Stomach smooth muscle (tissue), 2 donors: Measurements from ENCODE around the gene GABRR2.

Source experiments
- H3K27ac ChIP-seq: one replicate; pipeline ENCODE4 v1.7.0; 2013; ENCODE audit warnings: mild to moderate bottlenecking, low read length, inconsistent platforms
- H3K27me3 ChIP-seq, 2 donors: one replicate each; pipeline ENCODE4 v1.7.0; 2013; ENCODE audit warnings: low read length in 2 of 2; ENCODE audit not compliant: insufficient read depth in 2 of 2, control insufficient read depth in 1 of 2
- H3K36me3 ChIP-seq, 2 donors: one replicate each; pipeline ENCODE4 v1.7.0; 2013; ENCODE audit warnings: low read length in 2 of 2; ENCODE audit not compliant: control insufficient read depth in 2 of 2, insufficient read depth in 2 of 2
- H3K4me1 ChIP-seq: one replicate; pipeline ENCODE4 v1.7.0; 2013; ENCODE audit warnings: low read length; ENCODE audit not compliant: control insufficient read depth, insufficient read depth
- H3K4me3 ChIP-seq, 2 donors: one replicate each; pipeline ENCODE4 v1.7.0; 2013; ENCODE audit warnings: low read length in 2 of 2
- H3K9ac ChIP-seq, 2 donors: one replicate each; pipeline ENCODE4 v1.7.0; 2013; ENCODE audit warnings: low read length in 2 of 2, mild to moderate bottlenecking in 1 of 2
- H3K9me3 ChIP-seq, 2 donors: one replicate each; pipeline ENCODE4 v1.7.0; 2013; ENCODE audit warnings: low read length in 2 of 2; ENCODE audit not compliant: control insufficient read depth in 2 of 2
- donor health status: healthy.
- donor health status: Pancreatic carcinoma.

Gene GABRR2

GRCh38 chr6:89258912-89259311 is 56.2 kb downstream of the GABRR2 start:
- no peak overlapping the region for H3K9ac ChIP-seq
- no peaks in the 10 kb centered on the region for H3K9me3 ChIP-seq
- no peak overlapping the region for H3K4me3 ChIP-seq
- peaks cover 3% of the 10 kb centered on the region for H3K4me1 ChIP-seq
- H3K27ac ChIP-seq = no peak overlapping the region
- no peaks in the 10 kb centered on the region for H3K36me3 ChIP-seq
- no peaks in the 10 kb centered on the region for H3K27me3 ChIP-seq

- Histone ChIP-seq H3K27me3 (no peaks in the 10 kb centered on the region), H3K9me3 (no peaks in the 10 kb centered on the region), H3K9ac (no peak overlapping the region), H3K4me3 (no peak overlapping the region), H3K36me3 (no peaks in the 10 kb centered on the region), H3K4me1 (peaks cover 3% of the 10 kb centered on the region), H3K27ac (no peak overlapping the region)
Observed at GRCh38 chr6:89257781-89258180, 57.3 kb downstream of the GABRR2 start.

GRCh38 chr6:89257346-89257745 is 57.8 kb downstream of the GABRR2 start:
- Histone ChIP-seq H3K27me3 (no peaks in the 10 kb centered on the region), H3K4me1 (peaks cover 3% of the 10 kb centered on the region), H3K36me3 (no peaks in the 10 kb centered on the region), H3K4me3 (no peak overlapping the region), H3K9me3 (no peaks in the 10 kb centered on the region), H3K27ac (no peak overlapping the region), H3K9ac (no peak overlapping the region)

- Histone ChIP-seq H3K9me3 (no peaks in the 10 kb centered on the region), H3K4me1 (no peaks in the 10 kb centered on the region), H3K9ac (no peak overlapping the region), H3K27me3 (no peaks in the 10 kb centered on the region), H3K4me3 (no peak overlapping the region), H3K27ac (no peak overlapping the region), H3K36me3 (no peaks in the 10 kb centered on the region)
Observed at GRCh38 chr6:89255417-89255816, 59.7 kb downstream of the GABRR2 start.

- Histone ChIP-seq H3K27me3 (no peaks in the 10 kb centered on the region), H3K27ac (no peak overlapping the region), H3K9me3 (no peaks in the 10 kb centered on the region), H3K4me1 (no peaks in the 10 kb centered on the region), H3K36me3 (no peaks in the 10 kb centered on the region), H3K9ac (no peak overlapping the region), H3K4me3 (no peak overlapping the region)
Observed at GRCh38 chr6:89254569-89254968, 60.5 kb downstream of the GABRR2 start.

GRCh38 chr6:89252907-89253306 is 62.2 kb downstream of the GABRR2 start:
- H3K9ac ChIP-seq = no peak overlapping the region
- H3K4me1 ChIP-seq = no peaks in the 10 kb centered on the region
- no peak overlapping the region for H3K4me3 ChIP-seq
- H3K9me3 ChIP-seq = no peaks in the 10 kb centered on the region
- no peak overlapping the region for H3K27ac ChIP-seq
- H3K36me3 ChIP-seq = no peaks in the 10 kb centered on the region
- H3K27me3 ChIP-seq = no peaks in the 10 kb centered on the region

- Histone ChIP-seq H3K36me3 (no peaks in the 10 kb centered on the region), H3K9ac (no peak overlapping the region), H3K4me3 (no peak overlapping the region), H3K27ac (no peak overlapping the region), H3K4me1 (no peaks in the 10 kb centered on the region), H3K9me3 (no peaks in the 10 kb centered on the region), H3K27me3 (no peaks in the 10 kb centered on the region)
Observed at GRCh38 chr6:89251976-89252375, 63.1 kb downstream of the GABRR2 start.

- Histone ChIP-seq H3K27ac (no peak overlapping the region), H3K4me3 (no peak overlapping the region), H3K4me1 (no peaks in the 10 kb centered on the region), H3K9me3 (no peaks in the 10 kb centered on the region), H3K36me3 (no peaks in the 10 kb centered on the region), H3K9ac (no peak overlapping the region), H3K27me3 (no peaks in the 10 kb centered on the region)
Observed at GRCh38 chr6:89251170-89251569, 63.9 kb downstream of the GABRR2 start.

- Histone ChIP-seq H3K9ac (no peak overlapping the region), H3K9me3 (no peaks in the 10 kb centered on the region), H3K4me3 (no peak overlapping the region), H3K27ac (no peak overlapping the region), H3K27me3 (no peaks in the 10 kb centered on the region), H3K4me1 (no peaks in the 10 kb centered on the region), H3K36me3 (no peaks in the 10 kb centered on the region)
Observed at GRCh38 chr6:89250239-89250638, 64.9 kb downstream of the GABRR2 start.

- H3K4me1 ChIP-seq = no peaks in the 10 kb centered on the region
- H3K27me3 ChIP-seq = no peaks in the 10 kb centered on the region
- no peak overlapping the region for H3K9ac ChIP-seq
- H3K9me3 ChIP-seq = no peaks in the 10 kb centered on the region
- no peak overlapping the region for H3K4me3 ChIP-seq
- H3K36me3 ChIP-seq = no peaks in the 10 kb centered on the region
- no peak overlapping the region for H3K27ac ChIP-seq
Observed at GRCh38 chr6:89244241-89244985, 70.7 kb downstream of the GABRR2 start.

GRCh38 chr6:89243331-89243629 is 71.8 kb downstream of the GABRR2 start:
- H3K27me3 ChIP-seq = no peaks in the 10 kb centered on the region
- H3K4me3 ChIP-seq = no peak overlapping the region
- H3K4me1 ChIP-seq = no peaks in the 10 kb centered on the region
- no peaks in the 10 kb centered on the region for H3K9me3 ChIP-seq
- H3K27ac ChIP-seq = no peak overlapping the region
- no peaks in the 10 kb centered on the region for H3K36me3 ChIP-seq
- H3K9ac ChIP-seq = no peak overlapping the region
